ENCODE results near the gene C3. TPM values are rescaled to one million over a fixed set of nuclear protein-coding genes. Genes with fewer than 3 reads are reported as not detected.

C3 gene
- polyA plus RNA-seq, 2 of the 4 experiments (the other 2 are of a cell fraction): 45.4 to 70.9 TPM

- no peaks in the 10 kb centered on the region for H3K4me1 ChIP-seq
- WGBS (ENCODE audit: missing lambda C conversion rate): 59% methylated on average over 5 of the region's 7 CpGs
- H3K27ac ChIP-seq: no peak overlapping the region
- no peaks in the 10 kb centered on the region for H3K9me3 ChIP-seq
- ChIA-PET POLR2A (no interaction called here), CTCF (no interaction called here)
- ATAC-seq: peak in 1 of 2 experiments; percentile 48; a peak in 3 of 6 replicates
- no peak overlapping the region for H3K4me2 ChIP-seq
- peak in 1 of 2 experiments; percentile 42 for DNase-seq (ENCODE audit: low read depth in 1 of 2, low spot score in 1 of 2)
- no peak overlapping the region for H3K4me3 ChIP-seq
- FAIRE-seq: no peak
- TF ChIP-seq HES2 (IDR thresholded peaks at IDR 0.05) (no peak), HDAC2 (IDR thresholded peaks at IDR 0.05) (no peak), POLR2A (IDR thresholded peaks at IDR 0.05; ENCODE audit: low read length) (no peak), MYC (IDR thresholded peaks at IDR 0.05; ENCODE audit: borderline replicate concordance, low read length) (no peak), JUNB (IDR thresholded peaks at IDR 0.05) (no peak), PHF8 (IDR thresholded peaks at IDR 0.05; ENCODE audit: borderline replicate concordance, low read depth) (no peak), MAZ (IDR thresholded peaks at IDR 0.05; ENCODE audit: borderline replicate concordance, low read depth, low read length) (no peak), NFE2L2 (conservative IDR thresholded peaks at IDR 0.05; ENCODE audit: low read length) (no peak), E2F6 (IDR thresholded peaks at IDR 0.05; ENCODE audit: borderline replicate concordance, low read depth) (no peak), ZFP36 (IDR thresholded peaks at IDR 0.05; ENCODE audit: borderline replicate concordance, partially characterized antibody) (no peak), EP300 (IDR thresholded peaks at IDR 0.05) (no peak)
Measured at GRCh38 chr19:6693681-6694080, 26.8 kb downstream of the C3 start.

GRCh38 chr19:6693056-6693471, 27.4 kb downstream of the C3 start:
- peak in 1 of 2 experiments; percentile 72; a peak in 3 of 6 replicates for ATAC-seq
- no peak for FAIRE-seq

GRCh38 chr19:6692027-6692426, 28.4 kb downstream of the C3 start:
- Histone ChIP-seq H3K4me2 (no peak overlapping the region), H3K27ac (no peak overlapping the region), H3K4me3 (no peak overlapping the region), H3K9me3 (no peaks in the 10 kb centered on the region), H3K4me1 (no peaks in the 10 kb centered on the region)
- FAIRE-seq (no peak), DNase-seq (ENCODE audit: low read depth in 1 of 2, low spot score in 1 of 2) (no peak), ATAC-seq (no peak)
- TF ChIP-seq GATA3 (IDR thresholded peaks at IDR 0.05; ENCODE audit: borderline replicate concordance) (no peak), CBX8 (IDR thresholded peaks at IDR 0.05) (no peak), SMC3 (IDR thresholded peaks at IDR 0.05) (no peak), MAZ (IDR thresholded peaks at IDR 0.05; ENCODE audit: borderline replicate concordance, low read depth, low read length) (no peak), FOXS1 (CRISPR knock-in tag; IDR thresholded peaks at IDR 0.05) (no peak)
- WGBS (ENCODE audit: missing lambda C conversion rate): 92% methylated on average over 8 of the region's 10 CpGs
- POLR2A ChIA-PET: no interaction called here
- CTCF ChIA-PET: no interaction called here

More at GRCh38 chr19:6693056-6693471, 27.4 kb downstream of the C3 start:
- CTCF ChIA-PET: no interaction called here
- POLR2A ChIA-PET: no interaction called here
- peak in 1 of 2 experiments; percentile 31 for DNase-seq (ENCODE audit: low read depth in 1 of 2, low spot score in 1 of 2)
- 90% methylated on average over 4 of the region's 13 CpGs for WGBS (ENCODE audit: missing lambda C conversion rate)
- Histone ChIP-seq H3K4me1 (no peaks in the 10 kb centered on the region), H3K9me3 (no peaks in the 10 kb centered on the region), H3K4me2 (no peak overlapping the region), H3K4me3 (no peak overlapping the region), H3K27ac (no peak overlapping the region)
- TF ChIP-seq HOXB13 (CRISPR knock-in tag; IDR thresholded peaks at IDR 0.05; ENCODE audit: low read depth): no peak
- no peak for TF ChIP-seq HES2 (IDR thresholded peaks at IDR 0.05)
- no peak for TF ChIP-seq BHLHE40 (IDR thresholded peaks at IDR 0.05; ENCODE audit: low read depth, low read length)

GRCh38 chr19:6691342-6691741, 29.1 kb downstream of the C3 start:
- FAIRE-seq (no peak), DNase-seq (ENCODE audit: low read depth in 1 of 2, low spot score in 1 of 2) (no peak), ATAC-seq (no peak)
- TF ChIP-seq CBX8 (IDR thresholded peaks at IDR 0.05) (no peak), RCOR1 (IDR thresholded peaks at IDR 0.05; ENCODE audit: low read depth, low read length) (no peak), JUN (IDR thresholded peaks at IDR 0.05) (no peak), GATA3 (IDR thresholded peaks at IDR 0.05; ENCODE audit: borderline replicate concordance) (no peak), BHLHE40 (IDR thresholded peaks at IDR 0.05; ENCODE audit: low read depth, low read length) (no peak), RAD21 (conservative IDR thresholded peaks at IDR 0.05 in 1 of 2, IDR thresholded peaks at IDR 0.05 in 1 of 2) (no peak), CEBPB (IDR thresholded peaks at IDR 0.05) (no peak), MAFK (IDR thresholded peaks at IDR 0.05; ENCODE audit: partially characterized antibody) (no peak), FOSB (CRISPR knock-in tag; IDR thresholded peaks at IDR 0.05) (no peak), HMGXB4 (CRISPR knock-in tag; IDR thresholded peaks at IDR 0.05; ENCODE audit: borderline replicate concordance) (no peak), HOXB13 (CRISPR knock-in tag; IDR thresholded peaks at IDR 0.05; ENCODE audit: low read depth) (no peak), USF2 (IDR thresholded peaks at IDR 0.05) (no peak), MYC (IDR thresholded peaks at IDR 0.05; ENCODE audit: borderline replicate concordance, low read length) (no peak), HOXB5 (CRISPR knock-in tag; IDR thresholded peaks at IDR 0.05) (no peak), TP53 (CRISPR knock-in tag; IDR thresholded peaks at IDR 0.05) (no peak)
- CTCF ChIA-PET: interaction anchor here (0.9 kb wide), 1 partner anchor 173 kb away, joined by 3 read pairs; no protein-coding TSS in a partner anchor
- Histone ChIP-seq H3K27ac (no peak overlapping the region), H3K4me2 (no peak overlapping the region), H3K4me1 (no peaks in the 10 kb centered on the region), H3K9me3 (no peaks in the 10 kb centered on the region), H3K4me3 (no peak overlapping the region)
- POLR2A ChIA-PET: no interaction called here
- WGBS (ENCODE audit: missing lambda C conversion rate): 91% methylated on average over 7 of the region's 8 CpGs
